MM.1S (cell line): ENCODE measurements around the gene PLCB1.

Source experiments
- DNase-seq: peaks from one replicate; pipeline ENCODE4 v3.0.0-alpha.2; 2015
- H2AFZ ChIP-seq: fragments of 300-600 bp; sonication (generic); 2 replicates; pipeline ENCODE4 v1.6.0; 2016; ENCODE audit warnings: antibody characterized with exemption, low read length
- H3F3A ChIP-seq: fragments of 300-600 bp; sonication (generic); 2 replicates; pipeline ENCODE4 v1.6.1; 2016; ENCODE audit warnings: mild to moderate bottlenecking, antibody characterized with exemption, low read length, moderate library complexity, mixed read lengths; ENCODE audit not compliant: insufficient read depth
- H3K27ac ChIP-seq: fragments of 300-600 bp; sonication (generic); 2 replicates; pipeline ENCODE4 v1.5.1; 2016; ENCODE audit warnings: mild to moderate bottlenecking, low read length
- H3K27me3 ChIP-seq: fragments of 300-600 bp; sonication (generic); replicated peaks from 2 replicates; pipeline ENCODE4 v1.6.0; 2016; ENCODE audit warnings: low read length; ENCODE audit not compliant: insufficient read depth
- H3K36me3 ChIP-seq: fragments of 300-600 bp; sonication (generic); replicated peaks from 2 replicates; pipeline ENCODE4 v1.6.1; 2016; ENCODE audit warnings: mild to moderate bottlenecking, low read length, mixed read lengths; ENCODE audit not compliant: insufficient read depth
- H3K4me1 ChIP-seq: fragments of 300-600 bp; sonication (generic); 2 replicates; pipeline ENCODE4 v1.6.1; 2016; ENCODE audit warnings: low read length, mixed read lengths
- H3K4me2 ChIP-seq: fragments of 300-600 bp; sonication (generic); 2 replicates; pipeline ENCODE4 v1.6.0; 2016; ENCODE audit warnings: low read depth, low read length
- H3K4me3 ChIP-seq: fragments of 300-600 bp; sonication (generic); 2 replicates; pipeline ENCODE4 v1.5.1; 2016; ENCODE audit warnings: low read length, mixed read lengths
- H3K79me2 ChIP-seq: fragments of 300-600 bp; sonication (generic); 2 replicates; pipeline ENCODE4 v1.6.1; 2016; ENCODE audit warnings: mixed run types, low read length, mixed read lengths
- H3K9ac ChIP-seq: fragments of 300-600 bp; sonication (generic); 2 replicates; pipeline ENCODE4 v1.6.1; 2016; ENCODE audit warnings: low read length, mixed read lengths
- H3K9me2 ChIP-seq: fragments of 300-600 bp; sonication (generic); replicated peaks from 2 replicates; pipeline ENCODE4 v1.6.1; 2016; ENCODE audit warnings: mild to moderate bottlenecking, low read length, mixed read lengths; ENCODE audit not compliant: insufficient read depth
- H3K9me3 ChIP-seq: fragments of 300-600 bp; sonication (generic); replicated peaks from 2 replicates; pipeline ENCODE4 v1.6.1; 2016; ENCODE audit warnings: mild to moderate bottlenecking, low read length, mixed read lengths; ENCODE audit not compliant: insufficient read depth
- H4K20me1 ChIP-seq: fragments of 300-600 bp; sonication (generic); 2 replicates; pipeline ENCODE4 v1.6.1; 2016; ENCODE audit warnings: mild to moderate bottlenecking, low read length, moderate library complexity, mixed read lengths; ENCODE audit not compliant: insufficient read depth
- EZH2 ChIP-seq: fragments of 300-600 bp; sonication (generic); optimal IDR thresholded peaks from 2 replicates; pipeline ENCODE3; 2017; ENCODE audit warnings: low read depth, mild to moderate bottlenecking, antibody characterized with exemption, low read length, mixed read lengths
- EZH2phosphoT487 ChIP-seq: fragments of 300-600 bp; sonication (generic); IDR thresholded peaks from 2 replicates; pipeline ENCODE4 v1.6.1; 2018; ENCODE audit warnings: antibody characterized with exemption, low read length
- TF ChIP-seq, protein P1 (sequence below): fragments of 300-600 bp; sonication (generic); IDR thresholded peaks from 2 replicates; pipeline ENCODE4 v1.5.1; 2016; ENCODE audit warnings: antibody characterized with exemption, low read length, mixed read lengths

Gene PLCB1

DNA sequence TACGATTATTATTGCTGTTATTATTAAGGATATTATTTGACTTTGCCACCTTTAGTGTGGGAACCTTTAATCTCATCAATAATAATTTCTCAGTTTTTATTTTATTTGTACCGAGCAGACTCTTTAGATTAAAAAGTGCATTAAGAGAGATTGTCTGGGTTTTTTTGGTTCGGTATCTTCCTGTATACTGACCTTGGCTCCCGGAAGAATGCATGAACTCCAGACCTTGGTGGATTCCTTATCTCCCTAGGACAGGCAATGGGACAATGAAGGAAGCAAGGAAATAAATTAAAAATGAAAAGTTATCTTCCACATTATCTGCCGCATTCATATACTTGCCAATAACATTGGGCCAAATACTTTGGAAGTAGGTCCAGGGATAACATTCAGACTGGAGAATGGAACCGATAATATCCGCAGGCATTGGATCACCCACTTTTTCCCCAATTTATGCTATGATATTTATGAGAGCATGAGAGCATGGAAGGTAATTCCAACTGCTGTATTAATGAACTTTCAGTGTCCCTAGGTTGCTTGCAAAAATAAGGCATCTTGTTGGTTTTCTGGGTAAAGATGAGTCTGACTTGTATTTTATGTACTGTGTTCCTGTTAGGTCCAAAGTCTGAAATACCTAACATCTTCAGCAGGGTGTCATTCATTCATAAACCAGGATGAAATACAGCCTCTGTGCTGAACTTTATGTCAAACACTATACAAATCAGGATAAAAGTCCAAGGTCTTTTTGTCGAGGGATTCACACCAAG lies 232.1 kb downstream of the PLCB1 start:
- H3K27me3 ChIP-seq: no peaks in the 10 kb centered on the region
- no peaks in the 10 kb centered on the region for H3K9me2 ChIP-seq
- no peaks in the 10 kb centered on the region; the same call in 1 of the 2 replicates for H3K4me1 ChIP-seq
- H3K4me2 ChIP-seq: no peak overlapping the region
- no peaks in the 10 kb centered on the region for H3F3A ChIP-seq
- TF ChIP-seq, protein P1, sequence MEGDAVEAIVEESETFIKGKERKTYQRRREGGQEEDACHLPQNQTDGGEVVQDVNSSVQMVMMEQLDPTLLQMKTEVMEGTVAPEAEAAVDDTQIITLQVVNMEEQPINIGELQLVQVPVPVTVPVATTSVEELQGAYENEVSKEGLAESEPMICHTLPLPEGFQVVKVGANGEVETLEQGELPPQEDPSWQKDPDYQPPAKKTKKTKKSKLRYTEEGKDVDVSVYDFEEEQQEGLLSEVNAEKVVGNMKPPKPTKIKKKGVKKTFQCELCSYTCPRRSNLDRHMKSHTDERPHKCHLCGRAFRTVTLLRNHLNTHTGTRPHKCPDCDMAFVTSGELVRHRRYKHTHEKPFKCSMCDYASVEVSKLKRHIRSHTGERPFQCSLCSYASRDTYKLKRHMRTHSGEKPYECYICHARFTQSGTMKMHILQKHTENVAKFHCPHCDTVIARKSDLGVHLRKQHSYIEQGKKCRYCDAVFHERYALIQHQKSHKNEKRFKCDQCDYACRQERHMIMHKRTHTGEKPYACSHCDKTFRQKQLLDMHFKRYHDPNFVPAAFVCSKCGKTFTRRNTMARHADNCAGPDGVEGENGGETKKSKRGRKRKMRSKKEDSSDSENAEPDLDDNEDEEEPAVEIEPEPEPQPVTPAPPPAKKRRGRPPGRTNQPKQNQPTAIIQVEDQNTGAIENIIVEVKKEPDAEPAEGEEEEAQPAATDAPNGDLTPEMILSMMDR: no peak
- TF ChIP-seq EZH2 (no peak), EZH2phosphoT487 (no peak)
- H2AFZ ChIP-seq: no peak overlapping the region
- H3K36me3 ChIP-seq: no peaks in the 10 kb centered on the region
- no peak for DNase-seq
- no peaks in the 10 kb centered on the region for H3K9me3 ChIP-seq
- H3K79me2 ChIP-seq: no peaks in the 10 kb centered on the region
- no peaks in the 10 kb centered on the region for H4K20me1 ChIP-seq
- H3K4me3 ChIP-seq: no peak overlapping the region
- no peak overlapping the region for H3K27ac ChIP-seq
- no peak overlapping the region for H3K9ac ChIP-seq

DNA sequence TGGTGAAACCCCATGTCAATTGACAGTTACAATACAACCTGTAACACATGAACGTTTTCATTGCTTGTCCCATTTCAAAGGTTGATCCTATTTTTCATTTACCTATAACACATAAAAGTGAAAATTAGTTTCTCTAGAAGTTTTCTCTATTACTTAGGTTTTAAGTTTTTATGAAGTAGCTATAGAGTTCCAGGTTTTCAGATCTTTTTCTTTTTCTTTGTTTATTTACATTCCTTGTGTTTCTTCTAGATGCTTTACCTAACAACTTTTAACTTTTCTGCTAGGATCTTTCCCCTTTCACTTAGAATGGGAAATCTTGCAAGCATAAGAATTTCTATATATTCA lies 232.6 kb downstream of the PLCB1 start:
- no peak for DNase-seq
- Histone ChIP-seq H2AFZ (no peak overlapping the region), H3K9ac (no peak overlapping the region), H3K79me2 (no peaks in the 10 kb centered on the region), H3K9me3 (no peaks in the 10 kb centered on the region), H3K4me1 (no peaks in the 10 kb centered on the region; the same call in 1 of the 2 replicates), H3K36me3 (no peaks in the 10 kb centered on the region), H3K4me3 (no peak overlapping the region), H3K27me3 (no peaks in the 10 kb centered on the region), H3F3A (no peaks in the 10 kb centered on the region), H3K9me2 (no peaks in the 10 kb centered on the region), H3K27ac (no peak overlapping the region), H3K4me2 (no peak overlapping the region), H4K20me1 (no peaks in the 10 kb centered on the region)
- no peak for TF ChIP-seq EZH2phosphoT487
- no peak for TF ChIP-seq EZH2
- TF ChIP-seq, protein P1: no peak

DNA sequence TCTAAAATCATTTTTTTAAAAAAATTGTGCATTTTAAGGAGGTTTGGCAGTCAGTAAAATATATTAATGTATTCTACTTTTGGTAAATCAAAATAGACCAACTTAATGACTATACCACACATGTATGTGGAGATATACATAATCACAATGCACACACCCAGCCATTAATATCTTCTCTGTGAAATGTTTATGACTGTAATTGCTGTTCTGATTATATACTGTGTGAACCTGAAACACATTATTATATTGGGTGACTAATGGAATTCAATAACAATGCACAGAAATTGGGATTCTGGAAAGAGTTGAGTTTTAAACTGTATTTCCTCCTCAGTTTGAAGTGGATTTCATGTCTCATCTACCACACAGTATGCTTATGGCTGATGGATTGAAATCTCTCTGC lies 233.6 kb downstream of the PLCB1 start:
- no peak overlapping the region for H3K4me2 ChIP-seq
- H2AFZ ChIP-seq: no peak overlapping the region
- DNase-seq: no peak
- no peaks in the 10 kb centered on the region for H3K9me2 ChIP-seq
- no peaks in the 10 kb centered on the region; the same call in 1 of the 2 replicates for H3K4me1 ChIP-seq
- no peaks in the 10 kb centered on the region for H3F3A ChIP-seq
- H3K36me3 ChIP-seq: no peaks in the 10 kb centered on the region
- no peaks in the 10 kb centered on the region for H3K79me2 ChIP-seq
- H3K27ac ChIP-seq: no peak overlapping the region
- TF ChIP-seq EZH2phosphoT487 (no peak), EZH2 (no peak)
- TF ChIP-seq, protein P1: no peak
- H3K27me3 ChIP-seq: no peaks in the 10 kb centered on the region
- H3K9me3 ChIP-seq: no peaks in the 10 kb centered on the region
- no peaks in the 10 kb centered on the region for H4K20me1 ChIP-seq
- H3K9ac ChIP-seq: no peak overlapping the region
- H3K4me3 ChIP-seq: no peak overlapping the region
